ENCODE data around the gene SHC2.
"Not testable (repeated sequence)": the region's sequence is repeated elsewhere in the genome, so short reads cannot be mapped to it uniquely, and the experiment has no call there.

The SHC2 gene

GRCh38 chr19:444677-445210 lies 16.1 kb downstream of the SHC2 start:
- DNase-seq, result no peak

GRCh38 chr19:443005-443404 lies 17.8 kb downstream of the SHC2 start:
- no peak for DNase-seq

GRCh38 chr19:442085-442484 lies 18.7 kb downstream of the SHC2 start:
- no peak for DNase-seq

- DNase-seq, result no peak
Measured at GRCh38 chr19:441213-441836, 19.5 kb downstream of the SHC2 start.

- DNase-seq, result no peak
Measured at GRCh38 chr19:440391-441212, 20.2 kb downstream of the SHC2 start.

GRCh38 chr19:439167-439900 lies 21.5 kb downstream of the SHC2 start:
- no peak for DNase-seq

- no peak for DNase-seq
Measured at GRCh38 chr19:438416-438958, 22.3 kb downstream of the SHC2 start.

- DNase-seq, result no peak
Measured at GRCh38 chr19:437041-437440, 23.8 kb downstream of the SHC2 start.

GRCh38 chr19:436413-436950 lies 24.4 kb downstream of the SHC2 start:
- DNase-seq, result no peak

GRCh38 chr19:435707-436412 lies 25.0 kb downstream of the SHC2 start:
- no peak for DNase-seq

- no peak for DNase-seq
Measured at GRCh38 chr19:435056-435706, 25.7 kb downstream of the SHC2 start.

- DNase-seq, result no peak
Measured at GRCh38 chr19:434152-434960, 26.5 kb downstream of the SHC2 start.

- no peak for DNase-seq
Measured at GRCh38 chr19:430701-431100, 30.1 kb downstream of the SHC2 start.

- no peak for DNase-seq
Measured at GRCh38 chr19:428149-428548, 32.7 kb downstream of the SHC2 start.

GRCh38 chr19:427675-428074 lies 33.2 kb downstream of the SHC2 start:
- not testable (repeated sequence) for DNase-seq

- DNase-seq, result no peak
Measured at GRCh38 chr19:426725-427445, 33.9 kb downstream of the SHC2 start.

- no peak for DNase-seq
Measured at GRCh38 chr19:425056-425455, 35.8 kb downstream of the SHC2 start.

- DNase-seq, result no peak
Measured at GRCh38 chr19:424546-424945, 36.3 kb downstream of the SHC2 start.

GRCh38 chr19:423691-424466 lies 37.0 kb downstream of the SHC2 start:
- no peak for DNase-seq

GRCh38 chr19:422917-423226 lies 38.0 kb downstream of the SHC2 start:
- not testable (repeated sequence) for DNase-seq
